Activated naive CD4-positive, alpha-beta T cell treated with anti-CD3 and anti-CD28 coated beads, Interleukin-2, amount 50 U/mL, for 16 hours (primary cell): Measurements from ENCODE around the gene CARF.
A peak's percentile ranks its signal among the peaks of the same experiment; 100 is the strongest.
"Not testable (repeated sequence)": the region's sequence is repeated elsewhere in the genome, so short reads cannot be mapped to it uniquely, and the experiment has no call there.

Experiments used
- DNase-seq: peaks from one replicate; pipeline ENCODE4 v3.0.0-alpha.2; 2020

Gene CARF

GRCh38 chr2:202911512-202912341 is at the start of gene CARF, which contains the start of gene WDR12:
TSS of gene CARF (plus strand) at chr2:202912275. CDS start at chr2:202941903, 29,628 bp downstream.
TSS of gene WDR12 (minus strand) at chr2:202911673. CDS start at chr2:202911476, 197 bp downstream.
- DNase-seq, result peak; percentile 91

GRCh38 chr2:202870431-202871299 is 41.4 kb upstream of the CARF start:
- DNase-seq, result peak; percentile 74

- DNase-seq, result peak; percentile 63
Observed at GRCh38 chr2:202871300-202872141, 40.6 kb upstream of the CARF start, which contains the start of gene ICA1L. TSS of gene ICA1L (minus strand) at chr2:202871766. CDS start at chr2:202829009, 42,757 bp downstream.

- DNase-seq, result no peak
Observed at GRCh38 chr2:202877699-202878098, 34.4 kb upstream of the CARF start.

GRCh38 chr2:202881570-202881969 is 30.5 kb upstream of the CARF start:
- no peak for DNase-seq

GRCh38 chr2:202883987-202884675 is 27.9 kb upstream of the CARF start:
- no peak for DNase-seq

GRCh38 chr2:202885190-202885589 is 26.9 kb upstream of the CARF start:
- no peak for DNase-seq

GRCh38 chr2:202905507-202905906 is 6.6 kb upstream of the CARF start:
- not testable (repeated sequence) for DNase-seq

GRCh38 chr2:202908186-202908585 is 3.9 kb upstream of the CARF start:
- no peak for DNase-seq

GRCh38 chr2:202909394-202910192 is 2.5 kb upstream of the CARF start:
- no peak for DNase-seq

GRCh38 chr2:202910250-202910649 is 1.8 kb upstream of the CARF start:
- DNase-seq, result not testable (repeated sequence)

GRCh38 chr2:202910698-202911097 is 1.4 kb upstream of the CARF start:
- no peak for DNase-seq

- no peak for DNase-seq
Observed at GRCh38 chr2:202911203-202911511, 918 bp upstream of the CARF start.

- DNase-seq, result not testable (repeated sequence)
Observed at GRCh38 chr2:202912342-202913201, 497 bp downstream of the CARF start.

- no peak for DNase-seq
Observed at GRCh38 chr2:202918860-202919259, 6.8 kb downstream of the CARF start.

- no peak for DNase-seq
Observed at GRCh38 chr2:202932425-202933138, 20.5 kb downstream of the CARF start.

- no peak for DNase-seq
Observed at GRCh38 chr2:202933139-202933510, 21.1 kb downstream of the CARF start.

GRCh38 chr2:202933958-202934357 is 21.9 kb downstream of the CARF start:
- no peak for DNase-seq

- DNase-seq, result no peak
Observed at GRCh38 chr2:202934456-202934855, 22.4 kb downstream of the CARF start.

- DNase-seq, result no peak
Observed at GRCh38 chr2:202938960-202939359, 26.9 kb downstream of the CARF start.
